Fibroblast of skin of left biceps (primary cell): ENCODE data around the gene SNX10.
"Not testable (repeated sequence)": the region's sequence is repeated elsewhere in the genome, so short reads cannot be mapped to it uniquely, and the experiment has no call there.

Experiments used
- DNase-seq, 2 experiments: peaks; one replicate each; pipeline ENCODE4 v3.0.0-alpha.2; 2013; ENCODE audit warnings: low read depth in 2 of 2

SNX10 gene, protein sequence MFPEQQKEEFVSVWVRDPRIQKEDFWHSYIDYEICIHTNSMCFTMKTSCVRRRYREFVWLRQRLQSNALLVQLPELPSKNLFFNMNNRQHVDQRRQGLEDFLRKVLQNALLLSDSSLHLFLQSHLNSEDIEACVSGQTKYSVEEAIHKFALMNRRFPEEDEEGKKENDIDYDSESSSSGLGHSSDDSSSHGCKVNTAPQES

GRCh38 chr7:26291699-26292538 lies at the start of gene SNX10:
SNX10 (plus strand) TSS chr7:26291862; CDS start chr7:26346443, 54,581 bp downstream.
- no peak for DNase-seq

DNA sequence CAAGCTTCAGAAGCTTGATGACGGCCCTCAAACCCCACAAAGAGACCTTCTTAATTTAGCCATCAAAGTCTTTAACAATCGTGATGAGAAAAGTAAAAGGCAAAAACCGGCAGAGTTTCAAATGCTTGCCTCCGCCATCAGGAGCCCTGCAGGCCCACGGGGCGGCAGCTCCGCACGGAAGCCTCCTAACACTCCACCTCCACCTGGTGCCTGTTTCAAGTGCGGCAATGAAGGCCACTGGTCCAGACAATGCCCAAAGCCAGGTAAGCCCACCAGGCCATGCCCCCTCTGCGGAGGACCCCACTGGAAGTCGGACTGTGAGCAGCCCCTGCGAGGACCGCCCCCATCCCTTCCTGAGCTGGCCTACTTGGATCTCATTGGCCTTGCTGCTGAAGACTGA lies 46.5 kb upstream of the SNX10 start:
- DNase-seq: no peak

DNA sequence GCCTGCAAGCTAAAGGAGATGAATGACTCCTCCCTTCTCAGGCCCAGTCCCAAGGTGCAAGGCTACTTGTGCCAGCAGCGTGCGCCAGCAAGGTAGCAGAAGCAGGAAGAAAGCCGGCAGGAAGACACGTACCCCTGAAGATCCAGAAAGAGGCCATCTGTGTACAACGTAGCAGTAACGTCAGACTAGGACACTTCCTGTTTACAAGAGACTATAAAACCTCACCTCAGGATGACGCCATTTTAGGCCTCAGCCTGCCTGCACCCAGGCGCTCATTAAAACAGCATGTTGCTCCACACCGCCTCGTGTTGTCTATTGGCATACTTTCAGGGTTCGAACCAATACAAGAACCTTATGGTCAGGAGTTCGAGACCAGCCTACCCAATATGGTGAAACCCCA lies 41.4 kb upstream of the SNX10 start:
- no peak for DNase-seq

DNA sequence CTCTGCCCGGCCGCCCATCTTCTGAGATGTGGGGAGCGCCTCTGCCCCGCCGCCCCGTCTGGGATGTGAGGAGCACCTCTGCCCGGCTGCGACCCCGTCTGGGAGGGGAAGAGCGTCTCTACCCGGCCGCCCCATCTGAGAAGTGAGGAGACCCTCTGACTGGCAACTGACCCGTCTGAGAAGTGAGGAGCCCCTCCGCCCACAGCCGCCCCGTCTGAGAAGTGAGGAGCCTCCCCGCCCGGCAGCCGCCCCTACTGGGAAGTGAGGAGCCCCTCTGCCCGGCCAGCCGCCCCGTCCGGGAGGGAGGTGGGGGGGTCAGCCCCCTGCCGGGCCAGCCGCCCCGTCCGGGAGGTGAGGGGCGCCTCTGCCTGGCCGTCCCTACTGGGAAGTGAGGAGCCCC lies 29.8 kb upstream of the SNX10 start:
- not testable (repeated sequence) for DNase-seq

- no peak for DNase-seq
Observed at GRCh38 chr7:26265065-26265464, 26.6 kb upstream of the SNX10 start.

DNA sequence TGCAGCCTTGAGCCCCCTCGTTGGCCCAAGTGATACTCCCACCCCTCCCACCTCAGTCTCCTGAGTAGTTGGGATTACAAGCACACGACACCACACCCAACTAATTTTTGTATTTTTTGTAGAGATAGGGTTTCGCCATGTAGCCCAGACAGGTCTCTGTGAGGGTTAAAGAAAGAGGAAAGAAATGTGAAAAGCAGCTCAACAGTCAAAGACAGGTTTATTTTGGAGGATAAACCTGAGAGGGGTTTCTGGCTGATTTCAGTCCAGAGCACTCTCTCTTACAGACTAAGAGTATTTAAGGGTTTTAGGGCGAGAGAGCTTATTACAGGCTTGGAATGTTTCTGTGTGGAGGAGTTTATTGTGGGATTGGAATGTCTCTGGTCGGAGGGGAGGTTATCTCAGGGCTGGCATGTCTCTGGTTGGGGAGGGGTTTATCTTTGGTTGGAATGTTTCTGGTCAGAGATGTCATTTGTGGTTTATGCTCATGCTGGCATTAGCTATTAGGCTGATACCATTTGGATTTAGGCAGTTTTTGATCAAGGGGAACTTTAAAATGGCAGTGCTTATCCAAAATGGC lies 26.1 kb upstream of the SNX10 start:
- no peak for DNase-seq

- DNase-seq: no peak
Observed at GRCh38 chr7:26267601-26268166, 24.0 kb upstream of the SNX10 start.

DNA sequence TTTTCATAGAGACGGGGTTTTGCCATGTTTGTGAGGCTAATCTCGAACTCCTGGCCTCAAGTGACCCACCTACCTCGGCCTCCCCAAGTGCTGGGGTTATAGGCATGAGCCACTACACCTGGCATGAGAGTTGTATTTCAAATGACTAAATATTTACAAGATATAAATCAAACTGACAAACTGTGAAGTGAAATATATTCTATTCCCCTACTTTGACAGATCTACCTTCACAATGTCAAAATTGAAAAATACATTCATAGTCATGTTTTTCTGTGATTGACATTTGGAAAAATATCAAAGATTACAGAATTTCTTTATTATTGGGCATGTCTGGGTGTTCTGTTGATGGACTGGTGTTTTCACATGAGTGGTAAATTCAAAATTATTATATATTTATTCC lies 16.4 kb upstream of the SNX10 start:
- DNase-seq: no peak

DNA sequence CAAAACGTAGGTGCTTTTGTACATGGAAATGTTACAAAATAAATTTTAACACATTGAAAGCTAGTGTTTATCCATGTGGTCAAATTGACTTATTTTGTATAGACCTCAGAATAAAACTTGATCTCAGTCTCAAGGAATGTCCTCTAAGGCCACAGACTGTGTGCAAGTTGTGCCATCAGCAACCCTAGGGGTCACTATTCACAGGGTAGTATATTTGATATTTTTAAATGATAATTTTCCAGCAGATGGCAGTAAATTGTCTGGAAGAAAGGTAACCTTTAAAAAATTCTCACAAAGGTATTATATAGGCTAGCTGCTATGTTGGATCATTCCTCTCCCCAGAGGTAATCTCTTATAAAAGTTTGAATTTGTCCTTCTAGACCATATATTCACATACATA lies 12.9 kb upstream of the SNX10 start:
- no peak for DNase-seq

- DNase-seq: no peak
Observed at GRCh38 chr7:26279405-26279804, 12.3 kb upstream of the SNX10 start.

GRCh38 chr7:26280097-26280496 lies 11.6 kb upstream of the SNX10 start:
- no peak for DNase-seq

GRCh38 chr7:26280723-26281122 lies 10.9 kb upstream of the SNX10 start:
- no peak for DNase-seq

DNA sequence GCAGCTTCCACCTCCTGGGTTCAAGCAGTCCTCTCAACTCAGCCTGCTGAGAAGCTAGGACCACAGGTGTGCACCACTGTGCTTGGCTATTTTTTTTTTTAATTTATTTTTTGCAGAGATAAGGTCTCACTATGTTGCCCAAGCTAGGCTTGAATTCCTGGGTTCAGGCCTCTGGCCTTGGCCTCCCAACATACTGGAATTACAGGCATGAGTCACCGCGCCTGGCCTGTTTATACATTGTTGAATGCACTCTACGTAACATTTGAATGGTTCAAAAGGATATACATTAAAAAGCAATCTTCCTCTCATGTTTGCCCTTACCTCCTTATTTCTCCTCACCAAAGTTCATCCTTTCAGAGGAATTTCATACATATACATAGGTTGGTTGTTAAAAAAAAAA lies 7.2 kb upstream of the SNX10 start:
- no peak for DNase-seq

DNA sequence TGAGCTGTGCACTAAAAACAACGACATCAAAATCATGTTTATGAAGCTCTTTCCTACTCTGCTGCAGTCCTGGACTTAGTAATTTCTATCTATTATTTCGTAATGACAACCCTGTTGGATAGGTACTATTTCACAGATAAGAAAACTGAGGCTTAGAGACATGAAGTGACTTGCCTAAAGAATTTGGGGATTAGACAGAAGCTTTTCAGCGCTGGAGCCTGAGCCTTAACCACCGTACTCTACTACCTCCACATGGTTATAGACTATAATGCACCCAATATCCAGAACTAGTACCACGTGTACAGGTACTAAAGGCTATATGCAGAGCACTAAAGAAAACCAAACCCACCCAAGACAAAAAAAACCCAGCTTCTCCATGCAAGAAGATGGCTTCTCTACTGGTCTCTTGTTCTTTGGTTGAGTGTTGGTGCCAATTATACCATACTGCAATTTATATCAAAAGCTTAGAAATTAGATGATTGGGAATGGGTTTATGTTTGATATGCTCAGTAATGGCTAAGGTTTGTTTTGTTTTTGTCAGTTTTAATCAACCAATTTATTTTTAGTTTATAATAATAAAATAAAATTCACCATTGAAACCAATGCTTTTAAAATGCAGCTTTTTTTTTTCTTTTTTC lies 6.5 kb upstream of the SNX10 start:
- no peak for DNase-seq

GRCh38 chr7:26286157-26286556 lies 5.5 kb upstream of the SNX10 start:
- no peak for DNase-seq

DNA sequence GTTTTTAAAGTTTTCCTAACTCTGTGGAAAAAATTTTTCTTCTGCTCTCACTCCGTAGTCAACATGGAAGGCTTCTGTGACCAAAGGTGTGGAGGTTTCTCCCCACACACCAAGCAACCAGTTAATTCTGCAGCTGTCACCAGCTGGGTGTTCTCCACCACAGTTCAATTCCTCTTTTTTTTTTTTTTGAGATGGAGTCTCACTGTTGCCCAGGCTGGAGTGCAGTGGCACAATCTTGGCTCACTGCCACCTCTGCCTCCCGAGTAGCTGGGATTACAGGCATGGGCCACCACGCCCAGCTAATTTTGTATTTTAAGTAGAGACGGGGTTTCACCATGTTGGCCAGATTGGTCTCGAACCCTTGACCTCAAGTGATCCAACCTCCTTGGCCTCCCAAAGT lies 3.5 kb upstream of the SNX10 start:
- not testable (repeated sequence) for DNase-seq

DNA sequence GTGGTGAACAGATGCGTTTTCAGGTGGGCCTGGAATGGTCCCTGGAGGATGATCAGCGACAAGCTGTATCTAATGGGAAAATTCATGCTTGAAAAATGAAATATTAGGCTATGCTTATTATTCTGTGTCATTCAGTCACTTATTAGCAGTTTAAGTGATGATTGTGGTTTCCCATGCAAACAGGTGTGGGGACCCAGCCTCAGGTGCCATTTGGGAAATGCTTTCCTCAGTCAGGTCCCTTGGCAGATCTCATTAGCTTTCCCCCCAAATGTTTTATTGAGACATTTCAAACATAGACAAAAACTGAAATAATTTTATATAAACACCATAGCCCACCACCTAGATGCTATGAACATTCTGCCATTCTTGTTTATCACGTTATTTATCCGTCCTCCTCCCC lies 411 bp upstream of the SNX10 start:
- DNase-seq: no peak

- DNase-seq: no peak
Observed at GRCh38 chr7:26292768-26293560, 1.3 kb downstream of the SNX10 start.

DNA sequence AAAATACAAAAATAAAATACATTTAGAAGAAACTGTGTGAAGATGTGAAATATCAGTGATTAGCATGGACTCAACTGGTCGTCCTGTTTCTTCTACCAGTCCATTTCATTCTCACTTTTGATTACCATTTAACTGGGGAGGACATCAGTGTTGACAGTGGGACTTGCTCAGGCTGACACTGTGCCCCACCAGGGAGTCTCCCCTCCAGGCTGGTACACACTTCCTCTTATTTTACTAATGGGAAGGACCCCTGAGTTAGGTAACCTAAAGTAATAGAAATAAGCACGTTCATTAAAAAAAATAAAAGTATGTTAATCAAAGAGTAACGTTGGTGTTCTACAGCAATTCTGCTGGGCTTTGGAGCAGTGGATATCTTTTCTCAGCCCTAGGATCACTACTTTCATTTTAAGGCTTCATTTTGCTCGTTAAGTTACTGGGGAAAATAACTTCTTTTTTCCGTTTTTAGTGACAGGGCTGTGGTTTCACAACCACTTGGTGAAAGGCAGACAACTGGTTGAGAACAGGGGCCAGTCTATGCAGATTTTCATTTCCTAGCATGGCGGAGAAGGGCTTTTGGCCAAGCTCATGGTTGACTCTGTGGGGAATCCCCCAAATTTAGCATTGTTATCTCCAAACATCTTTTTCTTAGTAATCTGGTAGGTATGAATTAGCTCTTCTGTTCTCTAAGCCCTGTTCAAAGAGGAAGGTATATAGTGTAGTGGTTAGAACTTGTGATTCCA lies 2.1 kb downstream of the SNX10 start:
- no peak for DNase-seq

- no peak for DNase-seq
Observed at GRCh38 chr7:26295015-26295414, 3.4 kb downstream of the SNX10 start.

DNA sequence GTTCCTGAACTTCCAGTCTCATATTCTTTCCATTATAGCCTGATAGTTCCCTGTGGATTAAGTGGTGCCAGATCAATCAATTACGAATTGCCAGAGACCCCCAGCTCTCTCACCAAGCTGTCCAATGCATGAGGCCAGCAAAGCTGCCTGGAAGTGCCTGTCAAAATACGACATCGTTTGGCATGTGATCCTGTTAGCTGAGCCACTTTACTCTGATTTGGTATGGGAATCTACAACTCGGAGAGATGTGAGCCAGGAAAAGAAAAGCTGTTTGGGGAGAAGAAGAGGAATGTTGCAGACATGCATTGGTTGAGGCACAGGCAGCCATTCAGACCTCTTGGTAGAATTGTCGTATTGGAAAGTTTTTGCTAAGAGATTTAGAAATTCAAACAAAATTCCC lies 3.9 kb downstream of the SNX10 start:
- no peak for DNase-seq
